Epidermal melanocyte (primary cell): Measurements from ENCODE around the gene TMEM154.
A peak's percentile ranks its signal among the peaks of the same experiment; 100 is the strongest.

ENCODE experiments used
- DNase-seq: peaks from one replicate; pipeline ENCODE4 v3.0.0; 2011; ENCODE audit warnings: low spot score; ENCODE audit not compliant: insufficient read length

The TMEM154 gene

GRCh38 chr4:152630324-152630723 lies 49.5 kb downstream of the TMEM154 start:
- DNase-seq = no peak

GRCh38 chr4:152629908-152630307 lies 49.9 kb downstream of the TMEM154 start:
- no peak for DNase-seq

- no peak for DNase-seq
These were observed 51.7 kb downstream of the TMEM154 start for GRCh38 chr4:152628128-152628527.

- no peak for DNase-seq
These were observed 53.0 kb downstream of the TMEM154 start for GRCh38 chr4:152626790-152627189.

GRCh38 chr4:152620915-152621314 lies 58.9 kb downstream of the TMEM154 start:
- DNase-seq = no peak

- DNase-seq = no peak
These were observed 59.6 kb downstream of the TMEM154 start for GRCh38 chr4:152620218-152620617.

GRCh38 chr4:152619556-152619955 lies 60.2 kb downstream of the TMEM154 start:
- DNase-seq = no peak

- DNase-seq = no peak
These were observed 60.8 kb downstream of the TMEM154 start for GRCh38 chr4:152618971-152619370.

GRCh38 chr4:152616804-152617203 lies 63.0 kb downstream of the TMEM154 start:
- DNase-seq = no peak

- DNase-seq = no peak
These were observed 65.7 kb downstream of the TMEM154 start for GRCh38 chr4:152613841-152614721.

- no peak for DNase-seq
These were observed 66.4 kb downstream of the TMEM154 start for GRCh38 chr4:152613351-152613750.

GRCh38 chr4:152610131-152610530 lies 69.7 kb downstream of the TMEM154 start:
- no peak for DNase-seq

- no peak for DNase-seq
These were observed 70.3 kb downstream of the TMEM154 start for GRCh38 chr4:152609481-152609880.

- no peak for DNase-seq
These were observed 72.6 kb downstream of the TMEM154 start for GRCh38 chr4:152607178-152607577.

GRCh38 chr4:152606753-152607152 lies 73.0 kb downstream of the TMEM154 start:
- no peak for DNase-seq

- peak; percentile 64 for DNase-seq
These were observed 74.0 kb downstream of the TMEM154 start for GRCh38 chr4:152605641-152606335.

GRCh38 chr4:152605031-152605430 lies 74.8 kb downstream of the TMEM154 start:
- DNase-seq = no peak

- DNase-seq = no peak
These were observed 78.6 kb downstream of the TMEM154 start for GRCh38 chr4:152601156-152601555.

GRCh38 chr4:152599636-152600035 lies 80.2 kb downstream of the TMEM154 start:
- no peak for DNase-seq

- DNase-seq = no peak
These were observed 80.7 kb downstream of the TMEM154 start for GRCh38 chr4:152599095-152599494.

- no peak for DNase-seq
These were observed 81.3 kb downstream of the TMEM154 start for GRCh38 chr4:152598454-152598853.
